22Rv1 (cell line): ENCODE data around the gene COG5.

Experiments used
- CTCF ChIP-seq: fragments of 450-650 bp; IDR thresholded peaks from 2 replicates; pipeline ENCODE4 v1.5.1; 2017; ENCODE audit warnings: mild to moderate bottlenecking
- ZFX ChIP-seq: fragments of 450-650 bp; IDR thresholded peaks from 2 replicates; pipeline ENCODE4 v1.6.1; 2017; ENCODE audit warnings: antibody characterized with exemption, borderline replicate concordance

- no peak for TF ChIP-seq CTCF
- TF ChIP-seq ZFX = no peak
Measured at GRCh38 chr7:107609811-107610261, 46.1 kb upstream of the COG5 start.
